Large intestine (tissue), 3 donors: Measurements from ENCODE around the gene MAML3. TPM values are rescaled to one million over a fixed set of nuclear protein-coding genes. Genes with fewer than 3 reads are reported as not detected.

ENCODE experiments used
- DNase-seq, 2 donors: peaks; one replicate each; pipeline versions ENCODE4 v3.0.0 to v3.0.0-alpha.2; 2013
- H3K27ac ChIP-seq: one replicate; pipeline ENCODE4 v1.5.1; 2013; ENCODE audit warnings: low read length
- H3K27me3 ChIP-seq: 2 replicates; pipeline ENCODE4 v1.6.1; 2013; ENCODE audit warnings: low read length; ENCODE audit not compliant: control insufficient read depth, insufficient read depth
- H3K36me3 ChIP-seq: 2 replicates; pipeline ENCODE4 v1.6.1; 2013; ENCODE audit warnings: low read length; ENCODE audit not compliant: control insufficient read depth, insufficient read depth
- H3K4me1 ChIP-seq: one replicate; pipeline ENCODE4 v1.6.1; 2013; ENCODE audit warnings: low read length; ENCODE audit not compliant: control insufficient read depth, insufficient read depth
- H3K4me3 ChIP-seq: one replicate; pipeline ENCODE4 v1.5.1; 2013; ENCODE audit warnings: low read length
- H3K9me3 ChIP-seq: one replicate; pipeline ENCODE4 v1.6.1; 2013; ENCODE audit warnings: mild to moderate bottlenecking, low read depth, low read length, moderate library complexity; ENCODE audit not compliant: control insufficient read depth
- whole genome bisulfite sequencing: methylation state at CpG from one replicate; pipeline ENCODE4 v1.1.5; 2013; ENCODE audit warnings: low lambda C conversion rate; ENCODE audit not compliant: insufficient coverage; 5-methylcytosine and 5-hydroxymethylcytosine counted together
- polyA plus RNA-seq: library from polyadenylated mRNA; unstranded; fragments of 120-200 nt; gene quantifications from one replicate; pipeline ENCODE4 v1.2.1, GENCODE V29; 2013

MAML3 gene
- polyA plus RNA-seq, 1 donor: 10.6 TPM

DNA sequence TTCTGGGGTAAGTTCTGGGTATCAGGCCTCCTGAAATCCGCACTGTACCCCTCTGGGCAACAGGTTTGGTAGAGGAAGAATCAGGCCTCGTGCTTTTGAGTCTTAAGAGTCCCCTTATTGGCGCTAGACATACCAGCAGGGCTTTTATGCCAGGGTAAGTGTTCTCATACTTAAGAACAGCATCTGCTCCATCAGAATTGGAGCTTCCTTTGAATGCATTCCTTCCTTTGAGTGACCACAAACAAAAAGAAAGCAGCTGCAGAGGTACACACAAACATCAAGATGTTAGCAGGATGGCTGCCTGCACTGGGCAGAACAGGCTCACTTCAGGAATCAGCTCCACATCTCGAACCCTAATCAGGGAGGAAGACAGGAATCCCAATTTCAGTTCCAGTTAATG, 331.6 kb downstream of the MAML3 start:
- Histone ChIP-seq H3K27ac (no peak overlapping the region), H3K9me3 (no peaks in the 10 kb centered on the region), H3K27me3 (no peaks in the 10 kb centered on the region), H3K36me3 (no peaks in the 10 kb centered on the region), H3K4me3 (no peak overlapping the region), H3K4me1 (no peaks in the 10 kb centered on the region)
- DNase-seq: no peak
- no CpG with 5 or more reads among the region's 4 CpGs for WGBS

DNA sequence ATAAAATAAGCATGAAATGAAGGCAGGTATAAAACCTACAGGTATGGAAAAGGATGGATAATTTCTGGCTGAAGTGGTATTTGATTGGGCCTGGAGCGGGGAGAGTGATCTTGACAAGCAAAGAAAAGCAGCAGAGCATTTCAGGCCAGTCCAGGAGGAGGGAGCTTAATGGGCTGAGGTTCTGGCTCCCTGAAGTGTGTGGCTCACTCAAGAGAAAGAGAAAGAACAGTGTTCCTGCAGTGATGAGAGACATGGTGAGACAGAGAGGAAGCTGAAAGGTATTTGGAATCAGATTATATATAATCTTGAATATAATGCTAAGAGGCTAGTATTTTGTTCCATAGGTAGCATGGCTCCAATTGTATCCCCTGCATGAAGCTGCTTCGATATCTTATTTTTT, 334.9 kb downstream of the MAML3 start:
- Histone ChIP-seq H3K9me3 (no peaks in the 10 kb centered on the region), H3K36me3 (no peaks in the 10 kb centered on the region), H3K27me3 (no peaks in the 10 kb centered on the region), H3K4me3 (no peak overlapping the region), H3K27ac (no peak overlapping the region), H3K4me1 (no peaks in the 10 kb centered on the region)
- no CpG with 5 or more reads among the region's 2 CpGs for WGBS
- DNase-seq: no peak

DNA sequence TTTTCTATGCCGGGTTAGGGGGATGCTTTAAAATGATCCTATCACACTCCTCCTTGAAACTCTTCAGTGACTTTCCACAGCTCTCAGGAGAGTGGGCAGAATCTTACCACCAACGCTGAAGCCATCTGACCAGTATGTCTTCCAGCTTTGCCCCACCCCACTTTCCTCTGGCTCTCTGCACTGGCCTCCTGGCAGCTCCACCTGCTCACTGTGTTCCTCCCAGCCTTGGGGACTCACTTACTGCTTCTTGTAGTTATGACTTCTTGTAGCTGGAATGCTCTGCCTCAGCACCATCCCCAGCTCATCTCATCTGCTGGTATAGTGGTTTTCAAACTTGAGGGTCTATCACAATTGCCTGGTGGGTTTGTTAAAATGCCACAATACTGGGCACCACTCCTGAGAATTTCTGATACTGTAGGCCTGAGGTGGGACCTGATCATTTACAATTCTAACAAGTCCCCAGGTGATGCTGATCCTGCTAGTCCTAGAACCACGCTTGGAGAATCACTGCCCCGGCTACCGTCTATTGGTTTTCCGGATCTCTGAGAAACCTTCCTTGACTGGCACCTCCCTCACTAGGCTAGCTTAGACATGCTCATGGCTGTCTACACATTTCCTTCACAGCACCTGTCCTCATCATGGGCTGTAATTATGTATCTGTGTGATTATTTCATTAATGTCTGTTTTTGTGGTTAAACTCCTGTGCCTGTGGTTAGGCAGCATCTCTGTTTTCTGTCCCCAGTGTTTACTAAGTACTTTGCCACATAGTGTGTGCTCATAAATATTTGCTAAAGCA, 336.1 kb downstream of the MAML3 start:
- H3K9me3 ChIP-seq: no peaks in the 10 kb centered on the region
- H3K27me3 ChIP-seq: no peaks in the 10 kb centered on the region
- WGBS: no CpG with 5 or more reads among the region's 6 CpGs
- H3K36me3 ChIP-seq: no peaks in the 10 kb centered on the region
- no peak overlapping the region for H3K4me3 ChIP-seq
- no peaks in the 10 kb centered on the region for H3K4me1 ChIP-seq
- no peak overlapping the region for H3K27ac ChIP-seq
- DNase-seq: no peak

DNA sequence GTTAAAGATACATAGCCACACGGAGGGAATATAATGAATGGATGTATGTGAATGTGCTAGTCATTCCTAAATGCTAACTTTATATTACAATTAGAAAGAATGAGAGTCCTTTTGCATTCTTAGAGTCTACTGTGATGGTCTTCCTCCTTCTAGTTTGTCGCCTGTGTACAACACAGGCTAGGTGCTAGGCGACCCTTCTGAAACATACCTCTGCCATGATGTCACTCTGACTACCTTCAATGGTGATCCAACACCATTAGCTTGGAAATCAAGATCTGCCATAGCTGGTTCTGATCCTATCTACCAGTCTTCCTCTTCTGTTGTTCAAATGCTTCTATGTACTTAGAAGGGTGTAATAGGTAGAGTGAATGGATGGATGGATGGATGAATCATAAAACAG, 337.1 kb downstream of the MAML3 start:
- 100% methylated on average over 1 of the region's 3 CpGs for WGBS
- Histone ChIP-seq H3K27me3 (no peaks in the 10 kb centered on the region), H3K27ac (no peak overlapping the region)

DNA sequence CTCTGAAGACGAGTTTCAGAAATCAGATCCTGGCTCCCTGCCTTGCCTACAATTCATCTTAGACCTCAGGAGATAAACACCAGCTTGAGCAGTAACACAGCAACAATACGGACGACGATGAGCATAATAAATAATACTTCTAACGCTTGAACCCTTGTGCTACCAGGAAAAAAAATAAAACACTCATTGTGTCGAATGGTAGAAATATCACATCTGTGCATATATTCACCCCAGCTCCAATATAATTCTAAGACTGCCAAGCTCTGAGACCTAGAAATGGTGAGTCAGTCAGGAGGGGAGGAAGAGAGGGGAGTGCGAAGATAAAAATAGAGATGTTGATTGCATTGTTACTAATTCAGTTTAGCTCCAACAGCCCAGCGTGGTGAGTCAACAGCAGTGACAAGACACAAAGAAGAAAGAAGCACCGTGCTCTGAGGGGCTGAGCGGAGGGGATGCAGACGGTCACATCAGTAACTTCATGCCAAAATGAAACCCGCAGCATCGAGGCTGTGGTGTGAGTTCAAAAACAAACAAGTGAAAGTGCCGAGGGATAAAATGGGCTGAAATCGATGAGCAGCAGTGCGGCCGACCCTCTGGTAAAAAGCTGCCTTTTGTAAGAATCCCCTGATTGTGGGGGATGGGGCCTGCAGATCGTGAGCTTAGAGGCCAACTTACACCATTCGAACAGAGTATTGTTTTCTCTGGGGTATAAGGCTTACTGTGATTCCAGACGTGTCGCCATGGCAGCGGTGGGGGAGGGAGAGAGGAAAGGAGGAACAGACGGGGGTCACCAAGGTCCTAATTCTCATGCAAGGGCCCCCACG, 338.0 kb downstream of the MAML3 start:
- H3K4me1 ChIP-seq: no peaks in the 10 kb centered on the region
- H3K36me3 ChIP-seq: no peaks in the 10 kb centered on the region
- DNase-seq: peak in 1 of 2 donors; percentile 36
- peak overlapping the region; percentile 26 for H3K27ac ChIP-seq
- WGBS: 60% methylated on average over 1 of the region's 24 CpGs
- H3K27me3 ChIP-seq: no peaks in the 10 kb centered on the region
- H3K4me3 ChIP-seq: no peak overlapping the region
- H3K9me3 ChIP-seq: no peaks in the 10 kb centered on the region

More for the DNA sequence above, 337.1 kb downstream of the MAML3 start:
- no peak for DNase-seq
- Histone ChIP-seq H3K36me3 (no peaks in the 10 kb centered on the region), H3K4me3 (no peak overlapping the region), H3K4me1 (no peaks in the 10 kb centered on the region), H3K9me3 (no peaks in the 10 kb centered on the region)

DNA sequence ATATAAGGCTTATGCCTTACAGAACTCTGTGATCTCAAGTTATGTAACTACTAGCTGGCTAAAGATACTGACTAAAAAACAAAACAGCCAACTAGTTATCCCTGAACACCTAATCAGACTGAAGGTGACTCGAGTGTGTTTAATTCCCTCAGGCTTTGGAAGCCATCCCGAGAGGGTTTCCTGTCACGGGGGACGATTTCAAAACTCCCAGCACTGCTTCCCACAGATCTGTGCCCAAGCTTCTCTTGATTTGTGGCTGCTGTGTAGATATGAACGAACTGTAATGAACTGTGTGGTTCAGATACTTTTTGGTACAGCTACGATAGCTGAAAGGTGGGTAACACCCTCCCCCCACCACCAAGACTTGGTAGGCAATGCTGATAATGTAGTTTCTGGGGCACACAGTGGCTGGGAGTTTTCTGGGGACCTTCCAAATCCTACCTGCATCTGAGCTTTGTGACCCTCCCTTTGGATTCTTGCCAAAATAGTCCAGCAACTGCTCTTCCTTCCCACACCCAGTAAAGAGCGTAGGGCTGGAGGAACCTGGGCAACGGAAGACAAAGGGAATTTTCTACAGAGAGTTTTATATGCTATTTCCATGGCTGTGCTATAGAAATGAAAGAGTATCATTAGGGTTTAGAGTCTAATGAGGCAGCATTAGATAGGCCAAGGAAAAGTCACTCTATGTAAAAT, 339.5 kb downstream of the MAML3 start:
- Histone ChIP-seq H3K4me3 (no peak overlapping the region), H3K4me1 (peaks cover 2% of the 10 kb centered on the region), H3K9me3 (peaks cover 4% of the 10 kb centered on the region), H3K36me3 (no peaks in the 10 kb centered on the region), H3K27ac (no peak overlapping the region), H3K27me3 (no peaks in the 10 kb centered on the region)
- WGBS: no CpG with 5 or more reads among the region's 8 CpGs
- peak in 1 of 2 donors; percentile 40 for DNase-seq

DNA sequence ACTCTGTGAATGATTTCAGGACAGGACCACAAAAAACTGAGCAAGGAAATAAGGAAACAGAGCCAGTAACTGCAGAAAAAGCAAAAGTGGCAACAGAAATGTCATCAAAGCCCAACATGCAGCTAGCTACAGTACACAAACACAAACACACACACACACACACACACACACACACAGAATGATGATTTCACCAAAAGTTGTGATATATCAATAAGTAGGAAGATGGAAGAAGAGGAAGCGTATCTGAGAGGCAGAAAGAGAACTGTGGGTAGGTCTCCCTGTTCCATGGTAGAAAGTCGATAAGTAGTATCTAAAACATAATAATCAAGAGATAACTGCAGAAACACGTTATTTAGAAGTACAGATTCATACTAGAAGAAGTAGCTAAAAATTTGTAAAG, 340.1 kb downstream of the MAML3 start:
- no CpG with 5 or more reads among the region's 3 CpGs for WGBS
- H3K9me3 ChIP-seq: peaks cover 4% of the 10 kb centered on the region
- H3K4me1 ChIP-seq: peaks cover 8% of the 10 kb centered on the region
- no peak overlapping the region for H3K4me3 ChIP-seq
- H3K36me3 ChIP-seq: no peaks in the 10 kb centered on the region
- H3K27ac ChIP-seq: no peak overlapping the region
- DNase-seq: no peak
- H3K27me3 ChIP-seq: no peaks in the 10 kb centered on the region

DNA sequence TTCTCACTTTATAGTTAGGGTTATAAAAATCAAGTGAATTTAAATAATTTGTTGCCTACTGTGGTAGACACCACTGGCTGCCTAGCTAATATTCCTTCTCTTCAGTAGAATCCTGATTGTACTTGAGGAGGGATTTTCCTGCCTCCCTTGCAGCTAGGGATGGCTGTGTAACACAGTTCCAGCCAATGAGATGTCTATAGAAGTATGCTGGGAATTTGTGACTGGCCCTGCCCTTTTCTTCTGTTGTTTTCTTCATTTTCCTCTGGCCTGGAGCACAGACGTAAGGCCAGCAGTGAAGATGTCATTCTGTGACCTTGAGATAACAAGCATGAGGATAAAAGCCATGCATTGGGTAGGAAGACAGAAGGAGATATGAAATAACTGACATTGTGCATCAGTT, 343.3 kb downstream of the MAML3 start:
- H3K27me3 ChIP-seq: no peaks in the 10 kb centered on the region
- no peaks in the 10 kb centered on the region for H3K36me3 ChIP-seq
- WGBS: no CpG with 5 or more reads among the region's 1 CpG
- H3K4me1 ChIP-seq: peaks cover 9% of the 10 kb centered on the region
- DNase-seq: no peak
- peaks cover 4% of the 10 kb centered on the region for H3K9me3 ChIP-seq
- no peak overlapping the region for H3K4me3 ChIP-seq
- no peak overlapping the region for H3K27ac ChIP-seq

DNA sequence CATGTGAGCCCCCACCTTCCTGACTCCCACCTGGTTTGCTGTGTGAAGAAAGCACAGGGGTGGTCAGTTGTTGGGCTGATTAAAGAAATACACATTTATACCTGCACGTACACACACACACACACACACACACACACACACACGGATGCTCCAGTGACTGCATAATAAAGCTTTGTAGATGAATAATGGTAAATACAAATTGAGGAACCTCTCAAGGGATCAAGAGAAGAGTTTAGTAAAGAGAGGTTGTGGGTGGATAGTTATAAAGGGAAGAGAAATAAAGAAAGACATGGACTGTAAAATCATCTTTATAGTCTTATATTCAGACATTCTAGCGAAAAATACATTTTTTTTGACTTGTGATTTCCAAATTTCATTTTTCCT, 344.2 kb downstream of the MAML3 start:
- 100% methylated on average over 1 of the region's 3 CpGs for WGBS
- DNase-seq: no peak
- Histone ChIP-seq H3K36me3 (no peaks in the 10 kb centered on the region), H3K4me1 (peaks cover 9% of the 10 kb centered on the region), H3K27me3 (no peaks in the 10 kb centered on the region), H3K4me3 (no peak overlapping the region), H3K27ac (no peak overlapping the region), H3K9me3 (peaks cover 4% of the 10 kb centered on the region)
